WERI-Rb-1 (cell line): ENCODE measurements around the gene RHOXF2B.
"Not testable (repeated sequence)": the region's sequence is repeated elsewhere in the genome, so short reads cannot be mapped to it uniquely, and the experiment has no call there.

Experiments used
- DNase-seq: peaks from one replicate; pipeline ENCODE4 v3.0.0-alpha.2; 2020
- H3K27ac ChIP-seq: fragments of 250-450 bp; sonication (Bioruptor Pico); 2 replicates; pipeline ENCODE4 v1.5.1; 2020; ENCODE audit warnings: mild to moderate bottlenecking, moderate library complexity
- H3K27me3 ChIP-seq: fragments of 250-450 bp; sonication (Bioruptor Pico); 2 replicates; pipeline ENCODE4 v1.5.1; 2021; ENCODE audit warnings: mild to moderate bottlenecking, low read depth, moderate library complexity; ENCODE audit not compliant: insufficient read depth, severe bottlenecking
- H3K36me3 ChIP-seq: fragments of 250-450 bp; sonication (Bioruptor Pico); 2 replicates; pipeline ENCODE4 v1.5.1; 2020; ENCODE audit warnings: mild to moderate bottlenecking, moderate library complexity
- H3K4me3 ChIP-seq: 2 replicates; pipeline ENCODE4 v1.5.1; 2011; ENCODE audit warnings: low read depth, mild to moderate bottlenecking, control low read depth, low read length
- H3K9me3 ChIP-seq: fragments of 250-450 bp; sonication (Bioruptor Pico); 2 replicates; pipeline ENCODE4 v1.5.1; 2021; ENCODE audit warnings: mild to moderate bottlenecking, moderate library complexity; ENCODE audit not compliant: severe bottlenecking
- CTCF ChIP-seq: IDR thresholded peaks from 2 replicates; pipeline ENCODE4 v1.5.1; 2011; ENCODE audit warnings: low read depth, mild to moderate bottlenecking, control low read depth, inconsistent platforms, low read length

RHOXF2B gene

GRCh38 chrX:120036704-120037103 is 40.8 kb downstream of the RHOXF2B start:
- no peak overlapping the region for H3K27ac ChIP-seq
- DNase-seq: no peak

DNA sequence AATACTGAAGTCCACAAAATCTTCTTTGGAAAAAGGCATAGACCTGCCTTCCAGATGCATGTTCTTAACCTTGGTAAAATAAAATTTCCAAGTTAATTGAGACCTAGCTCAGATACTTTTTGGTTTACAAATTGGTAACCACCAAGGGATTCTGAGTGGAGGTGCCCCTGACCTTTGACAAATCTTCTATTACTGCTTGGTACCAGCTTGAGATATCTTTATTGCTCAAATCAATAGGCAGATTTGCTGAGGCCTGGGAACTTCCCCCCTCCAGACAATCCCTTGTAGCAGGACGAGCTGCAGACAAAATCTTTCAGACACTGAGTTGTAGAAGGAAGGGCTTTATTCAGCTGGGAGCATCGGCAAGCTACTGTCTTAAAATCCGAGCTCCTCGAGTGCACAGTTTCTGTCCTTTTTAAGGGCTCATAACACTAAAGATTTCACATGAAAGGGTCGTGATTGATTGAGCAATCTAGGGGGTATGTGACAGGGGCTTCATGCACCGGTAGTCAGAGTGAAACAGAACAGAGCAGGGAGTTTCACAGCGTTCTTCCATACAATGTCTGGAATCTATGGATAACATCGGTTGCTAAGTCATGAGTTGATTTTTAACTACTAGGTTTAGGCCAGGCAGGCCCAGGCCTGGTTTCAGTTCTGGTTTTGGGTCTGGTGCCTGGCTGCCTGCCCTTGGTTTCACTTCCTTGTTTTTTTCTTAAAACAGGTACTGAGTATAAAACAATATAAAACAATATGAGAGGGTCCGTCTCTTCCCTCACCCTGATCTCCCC is 41.8 kb downstream of the RHOXF2B start:
- H3K27me3 ChIP-seq, H3K36me3 ChIP-seq, H3K4me3 ChIP-seq, H3K27ac ChIP-seq, H3K9me3 ChIP-seq, DNase-seq: not testable (repeated sequence)

More at GRCh38 chrX:120036704-120037103, 40.8 kb downstream of the RHOXF2B start:
- Histone ChIP-seq H3K36me3 (no peaks in the 10 kb centered on the region), H3K4me3 (no peak overlapping the region), H3K9me3 (no peaks in the 10 kb centered on the region), H3K27me3 (no peaks in the 10 kb centered on the region)
- TF ChIP-seq CTCF: no peak

DNA sequence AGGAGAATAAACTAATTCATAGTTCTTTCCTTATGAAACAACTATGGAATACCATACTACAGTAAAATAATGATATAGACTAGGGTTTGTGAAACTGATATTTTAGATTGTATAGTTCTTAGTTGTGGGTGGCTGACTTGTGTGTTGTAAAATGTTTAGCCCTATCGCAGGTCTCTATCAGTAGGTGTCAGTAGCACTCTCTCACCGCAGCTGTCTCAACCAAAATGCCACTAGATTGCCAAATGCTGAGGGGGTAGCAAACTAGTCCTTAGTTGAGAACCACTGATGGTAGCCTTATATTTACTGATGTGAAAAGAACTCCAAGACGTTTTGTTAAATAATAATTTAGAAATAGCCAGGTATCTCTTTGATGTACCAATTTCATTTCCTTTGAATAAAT is 48.1 kb downstream of the RHOXF2B start:
- Histone ChIP-seq H3K4me3 (no peak overlapping the region), H3K27ac (no peak overlapping the region), H3K9me3 (no peaks in the 10 kb centered on the region), H3K36me3 (no peaks in the 10 kb centered on the region), H3K27me3 (no peaks in the 10 kb centered on the region)
- DNase-seq: no peak
- no peak for TF ChIP-seq CTCF

DNA sequence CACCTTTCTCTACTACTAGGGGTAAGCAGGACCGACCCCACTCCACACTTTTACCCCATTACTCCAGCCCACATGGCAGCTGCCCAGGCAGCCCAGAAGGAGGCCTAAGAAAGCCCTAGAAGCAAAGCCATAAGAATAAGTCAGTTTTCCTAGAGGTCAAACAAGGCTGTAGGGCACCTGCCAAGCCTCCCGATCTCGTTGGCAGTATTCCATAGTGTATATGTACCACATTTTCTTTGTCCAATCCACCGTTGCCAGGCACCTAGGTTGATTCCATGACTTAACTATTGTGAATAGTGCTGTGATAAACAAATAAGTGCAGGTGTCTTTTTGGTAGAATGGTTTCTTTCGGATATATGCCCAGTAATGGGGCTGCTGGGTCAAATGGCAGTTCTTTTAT is 54.2 kb downstream of the RHOXF2B start:
- TF ChIP-seq CTCF: no peak
- H3K27me3 ChIP-seq: no peaks in the 10 kb centered on the region
- DNase-seq: no peak
- no peak overlapping the region for H3K27ac ChIP-seq
- H3K9me3 ChIP-seq: no peaks in the 10 kb centered on the region
- no peaks in the 10 kb centered on the region for H3K36me3 ChIP-seq
- H3K4me3 ChIP-seq: no peak overlapping the region

- no peak overlapping the region for H3K27ac ChIP-seq
- no peak overlapping the region for H3K4me3 ChIP-seq
- no peaks in the 10 kb centered on the region for H3K36me3 ChIP-seq
- H3K27me3 ChIP-seq: peaks cover 2% of the 10 kb centered on the region
- no peaks in the 10 kb centered on the region for H3K9me3 ChIP-seq
- DNase-seq: no peak
- TF ChIP-seq CTCF: no peak
These were observed 54.7 kb downstream of the RHOXF2B start for GRCh38 chrX:120022763-120023162.
